ENCODE data around the gene ADO. TPM values are rescaled to one million over a fixed set of nuclear protein-coding genes. Genes with fewer than 3 reads are reported as not detected.

ADO gene
- total RNA-seq, 4 donors from 2014 or later, result 8.3 to 15.4 (median 12.0) TPM

- no peaks in the 10 kb centered on the region for H3K36me3 ChIP-seq
- DNase-seq, result no peak
- no peak overlapping the region for H3K27ac ChIP-seq
- no peaks in the 10 kb centered on the region for H3K4me1 ChIP-seq
- TF ChIP-seq, protein P1, sequence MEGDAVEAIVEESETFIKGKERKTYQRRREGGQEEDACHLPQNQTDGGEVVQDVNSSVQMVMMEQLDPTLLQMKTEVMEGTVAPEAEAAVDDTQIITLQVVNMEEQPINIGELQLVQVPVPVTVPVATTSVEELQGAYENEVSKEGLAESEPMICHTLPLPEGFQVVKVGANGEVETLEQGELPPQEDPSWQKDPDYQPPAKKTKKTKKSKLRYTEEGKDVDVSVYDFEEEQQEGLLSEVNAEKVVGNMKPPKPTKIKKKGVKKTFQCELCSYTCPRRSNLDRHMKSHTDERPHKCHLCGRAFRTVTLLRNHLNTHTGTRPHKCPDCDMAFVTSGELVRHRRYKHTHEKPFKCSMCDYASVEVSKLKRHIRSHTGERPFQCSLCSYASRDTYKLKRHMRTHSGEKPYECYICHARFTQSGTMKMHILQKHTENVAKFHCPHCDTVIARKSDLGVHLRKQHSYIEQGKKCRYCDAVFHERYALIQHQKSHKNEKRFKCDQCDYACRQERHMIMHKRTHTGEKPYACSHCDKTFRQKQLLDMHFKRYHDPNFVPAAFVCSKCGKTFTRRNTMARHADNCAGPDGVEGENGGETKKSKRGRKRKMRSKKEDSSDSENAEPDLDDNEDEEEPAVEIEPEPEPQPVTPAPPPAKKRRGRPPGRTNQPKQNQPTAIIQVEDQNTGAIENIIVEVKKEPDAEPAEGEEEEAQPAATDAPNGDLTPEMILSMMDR (IDR thresholded peaks at IDR 0.05), result no peak
- no peak for TF ChIP-seq POLR2A (IDR thresholded peaks at IDR 0.05)
- no peaks in the 10 kb centered on the region for H3K9me3 ChIP-seq
- no peaks in the 10 kb centered on the region for H3K27me3 ChIP-seq
- no peak overlapping the region for H3K4me3 ChIP-seq
Observed at GRCh38 chr10:62795100-62795499, 9.4 kb upstream of the ADO start.

- TF ChIP-seq, protein P1 (IDR thresholded peaks at IDR 0.05), result no peak
- TF ChIP-seq POLR2A (IDR thresholded peaks at IDR 0.05), result no peak
Observed at GRCh38 chr10:62795762-62796161, 8.8 kb upstream of the ADO start.

DNA sequence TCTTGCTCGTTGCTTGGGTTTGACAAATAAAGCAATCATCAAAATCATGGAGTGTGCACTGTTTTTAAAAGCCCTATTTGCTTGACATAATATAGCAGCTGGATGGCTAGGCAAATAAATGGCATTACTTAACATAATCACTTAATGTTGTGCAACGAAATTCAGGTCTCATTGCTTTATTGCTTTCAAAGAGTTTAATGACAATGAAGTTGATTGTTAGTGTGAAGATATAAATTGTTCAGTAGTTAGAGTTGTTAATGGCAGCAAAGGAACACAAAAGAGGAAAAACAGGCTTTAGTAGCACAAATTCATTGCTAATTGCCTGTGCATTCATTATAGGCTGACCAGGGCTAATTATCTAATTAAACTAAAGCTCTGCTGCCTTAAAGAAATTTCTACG is 7.6 kb upstream of the ADO start:
- H3K9me3 ChIP-seq, result no peaks in the 10 kb centered on the region
- no peaks in the 10 kb centered on the region for H3K4me1 ChIP-seq
- DNase-seq, result no peak
- TF ChIP-seq, protein P1 (IDR thresholded peaks at IDR 0.05), result no peak
- no peak for TF ChIP-seq POLR2A (IDR thresholded peaks at IDR 0.05)
- H3K36me3 ChIP-seq, result no peaks in the 10 kb centered on the region
- H3K4me3 ChIP-seq, result no peak overlapping the region
- no peaks in the 10 kb centered on the region for H3K27me3 ChIP-seq
- H3K27ac ChIP-seq, result no peak overlapping the region

More at GRCh38 chr10:62795762-62796161, 8.8 kb upstream of the ADO start:
- H3K4me1 ChIP-seq, result no peaks in the 10 kb centered on the region
- no peak for DNase-seq
- no peaks in the 10 kb centered on the region for H3K9me3 ChIP-seq
- no peaks in the 10 kb centered on the region for H3K36me3 ChIP-seq
- no peaks in the 10 kb centered on the region for H3K27me3 ChIP-seq
- H3K27ac ChIP-seq, result no peak overlapping the region
- H3K4me3 ChIP-seq, result no peak overlapping the region

GRCh38 chr10:62801871-62802270 is 2.6 kb upstream of the ADO start:
- Histone ChIP-seq H3K4me3 (no peak overlapping the region), H3K4me1 (peaks cover 0 to 15% (median 3%) of the 10 kb centered on the region in 4 donors), H3K27me3 (no peaks in the 10 kb centered on the region), H3K27ac (no peak overlapping the region), H3K9me3 (no peaks in the 10 kb centered on the region), H3K36me3 (no peaks in the 10 kb centered on the region)
- DNase-seq, result no peak
- TF ChIP-seq, protein P1 (IDR thresholded peaks at IDR 0.05), result no peak
- TF ChIP-seq POLR2A (IDR thresholded peaks at IDR 0.05), result no peak

- no peaks in the 10 kb centered on the region for H3K36me3 ChIP-seq
- H3K27me3 ChIP-seq, result no peaks in the 10 kb centered on the region
- TF ChIP-seq, protein P1 (IDR thresholded peaks at IDR 0.05), result no peak
- no peak for TF ChIP-seq POLR2A (IDR thresholded peaks at IDR 0.05)
- no peak for DNase-seq
- no peaks in the 10 kb centered on the region for H3K9me3 ChIP-seq
- H3K4me1 ChIP-seq, result peaks cover 0 to 22% (median 3%) of the 10 kb centered on the region in 4 donors
- H3K27ac ChIP-seq, result peak overlapping the region; percentile 84 to 95 (median 92)
- H3K4me3 ChIP-seq, result peak overlapping the region; percentile 82 to 96 (median 92)
Observed at GRCh38 chr10:62803724-62804355, 680 bp upstream of the ADO start.
